Aorta (tissue), 5 donors: ENCODE measurements around the gene IL11RA. TPM values are rescaled to one million over a fixed set of nuclear protein-coding genes. Genes with fewer than 3 reads are reported as not detected.

Experiments used
- ATAC-seq: fragments of 200-7000 bp; cut with Tn5 transposase; one replicate; pipeline ENCODE4 v1.9.1; 2022; ENCODE audit warnings: moderate library complexity; ENCODE audit not compliant: low FRiP score
- DNase-seq, 2 donors: peaks; one replicate each; pipeline ENCODE4 v3.0.0-alpha.2; 2020
- H3K27ac ChIP-seq, 2 donors: one replicate each; pipeline ENCODE4 v1.5.1; 2013; ENCODE audit warnings: low read length in 2 of 2, mild to moderate bottlenecking in 2 of 2, moderate library complexity in 2 of 2, control low read depth in 1 of 2, inconsistent platforms in 1 of 2, low read depth in 1 of 2
- H3K27me3 ChIP-seq, 2 donors: one replicate each; pipeline ENCODE4 v1.6.1; 2013; ENCODE audit warnings: control low read depth in 1 of 2, low read length in 1 of 2, mild to moderate bottlenecking in 1 of 2, moderate library complexity in 1 of 2; ENCODE audit not compliant: insufficient read depth in 2 of 2, control insufficient read depth in 1 of 2
- H3K36me3 ChIP-seq, 2 donors: one replicate each; pipeline ENCODE4 v1.6.1; 2013; ENCODE audit warnings: control low read depth in 1 of 2, low read length in 1 of 2, mild to moderate bottlenecking in 1 of 2; ENCODE audit not compliant: insufficient read depth in 2 of 2, control insufficient read depth in 1 of 2
- H3K4me1 ChIP-seq, 2 donors: one replicate each; pipeline ENCODE4 v1.6.1; 2013; ENCODE audit warnings: low read length in 2 of 2, control low read depth in 1 of 2, mild to moderate bottlenecking in 1 of 2, moderate library complexity in 1 of 2; ENCODE audit not compliant: insufficient read depth in 2 of 2, control insufficient read depth in 1 of 2
- H3K4me3 ChIP-seq, 2 donors: one replicate each; pipeline ENCODE4 v1.5.1; 2013; ENCODE audit warnings: low read length in 2 of 2, control low read depth in 1 of 2, mild to moderate bottlenecking in 1 of 2
- H3K9me3 ChIP-seq: one replicate; pipeline ENCODE4 v1.6.1; 2013; ENCODE audit warnings: mild to moderate bottlenecking, low read length; ENCODE audit not compliant: control insufficient read depth
- WGBS, 2 donors: extraction: QIAGEN DNeasy Blood & Tissue Kit; methylation state at CpG; one replicate each; pipeline ENCODE4 v1.1.7; 2013; 5-methylcytosine and 5-hydroxymethylcytosine counted together
- intact Hi-C, 2 donors: fragments of 100-400 bp; cut with DNase I; formaldehyde crosslinking; loops; one replicate each; pipeline versions ENCODE4 v1.14.2 to v1.15.0; 2022
- polyA plus RNA-seq, 2 donors: library from polyadenylated mRNA; stranded (reverse); fragments of 200-250 nt; gene quantifications; one replicate each; pipeline ENCODE4 v1.2.3, GENCODE V29; 2013
- total RNA-seq, 2 donors: library from RNA; stranded (reverse); fragmentation: NEBNext Ultra II Directional; extraction: Animal tissue kit (Norgen Biotek cat#: 25700); gene quantifications; one replicate each; pipeline ENCODE4 v1.2.1, GENCODE V29; 2021
- donor health status: healthy with polysubstance abuse.
- donor health status: Bipolar disorder and iron deficiency.
- donor health status: DM: no; HTN: no; CAD: no.
- donor health status: DM: no; HTN: no; CAD: no.
- donor health status: DM: yes; HTN: yes; CAD: no.

The IL11RA gene
- total and polyA plus RNA-seq, 4 donors = 28.2 to 93.4 (median 50.0) TPM

DNA sequence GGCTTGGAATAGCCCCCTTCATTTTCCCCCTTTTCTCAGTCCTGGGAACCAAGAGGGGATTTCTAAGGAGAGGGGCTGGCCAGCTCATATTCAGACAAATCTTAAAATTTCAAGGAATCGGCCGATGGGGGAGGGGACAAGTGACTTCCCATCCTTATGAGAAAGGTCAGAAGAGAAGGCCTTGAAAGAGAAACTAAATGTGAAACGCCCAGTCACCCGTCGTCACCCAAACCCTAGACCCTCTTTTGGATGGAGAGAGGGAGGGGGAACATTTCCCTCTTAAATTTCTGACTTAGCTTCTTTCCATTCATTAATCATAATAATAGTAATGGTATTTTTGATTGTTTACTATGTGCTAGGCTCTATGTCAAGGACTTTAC lies 39.9 kb downstream of the IL11RA start:
- H3K36me3 ChIP-seq = no peaks in the 10 kb centered on the region
- no peaks in the 10 kb centered on the region for H3K4me1 ChIP-seq
- no peak overlapping the region for H3K27ac ChIP-seq
- ATAC-seq = no peak
- WGBS, 2 donors = 90 to 92% methylated on average over 5 of the region's 5 CpGs
- DNase-seq = no peak
- no peaks in the 10 kb centered on the region for H3K9me3 ChIP-seq
- no peak overlapping the region for H3K4me3 ChIP-seq
- intact Hi-C loops = no loop called here
- no peaks in the 10 kb centered on the region for H3K27me3 ChIP-seq

DNA sequence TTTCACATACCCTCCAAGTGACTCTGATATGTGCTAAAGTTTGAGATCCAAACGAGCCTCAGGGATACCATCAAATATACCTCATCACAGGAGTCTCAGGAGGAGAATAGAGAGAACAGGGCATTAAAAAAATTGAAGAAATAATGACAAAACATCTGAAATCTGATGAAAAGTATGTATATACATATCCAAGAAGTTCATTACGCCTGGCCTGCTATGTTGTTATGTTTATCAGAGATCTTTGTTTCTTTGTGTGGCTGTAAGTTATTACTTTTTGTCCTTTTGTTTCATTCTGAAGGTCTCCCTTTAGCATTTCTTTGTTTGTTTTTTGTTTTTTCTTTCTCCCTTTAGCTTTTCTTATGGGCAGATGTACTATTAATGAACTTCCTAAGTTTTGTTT lies 41.6 kb downstream of the IL11RA start:
- 83 to 88% methylated on average over 2 of the region's 2 CpGs for WGBS, 2 donors
- intact Hi-C loops = no loop called here
- no peaks in the 10 kb centered on the region for H3K4me1 ChIP-seq

DNA sequence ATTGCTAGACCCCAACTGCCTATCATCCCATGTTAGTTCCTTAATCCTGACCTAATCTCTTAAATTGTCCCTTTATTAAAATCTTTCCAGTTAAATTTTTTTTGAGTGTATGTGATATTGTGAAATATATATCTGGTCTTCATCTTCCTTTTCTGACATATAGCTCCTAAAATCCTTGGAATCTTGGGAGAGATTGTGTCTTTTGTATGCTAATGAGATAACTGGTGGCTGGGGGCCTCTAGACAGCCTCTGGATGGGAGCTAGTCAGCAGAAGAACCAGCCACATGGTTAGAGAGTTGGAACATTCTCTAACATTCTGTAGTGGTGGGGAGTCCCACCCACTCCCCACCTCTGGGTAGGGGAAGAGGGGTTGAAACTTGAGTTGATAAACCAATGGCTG lies 42.8 kb downstream of the IL11RA start:
- H3K27ac ChIP-seq = no peak overlapping the region
- no peaks in the 10 kb centered on the region for H3K9me3 ChIP-seq
- H3K4me3 ChIP-seq = no peak overlapping the region
- H3K27me3 ChIP-seq = no peaks in the 10 kb centered on the region
- ATAC-seq (no peak), DNase-seq (no peak)
- intact Hi-C loops = no loop called here
- H3K36me3 ChIP-seq = no peaks in the 10 kb centered on the region
- H3K4me1 ChIP-seq = no peaks in the 10 kb centered on the region

More for the DNA sequence above, 41.6 kb downstream of the IL11RA start:
- Histone ChIP-seq H3K27me3 (no peaks in the 10 kb centered on the region), H3K9me3 (no peaks in the 10 kb centered on the region), H3K4me3 (no peak overlapping the region), H3K36me3 (no peaks in the 10 kb centered on the region), H3K27ac (no peak overlapping the region)
- ATAC-seq (no peak), DNase-seq (no peak)

DNA sequence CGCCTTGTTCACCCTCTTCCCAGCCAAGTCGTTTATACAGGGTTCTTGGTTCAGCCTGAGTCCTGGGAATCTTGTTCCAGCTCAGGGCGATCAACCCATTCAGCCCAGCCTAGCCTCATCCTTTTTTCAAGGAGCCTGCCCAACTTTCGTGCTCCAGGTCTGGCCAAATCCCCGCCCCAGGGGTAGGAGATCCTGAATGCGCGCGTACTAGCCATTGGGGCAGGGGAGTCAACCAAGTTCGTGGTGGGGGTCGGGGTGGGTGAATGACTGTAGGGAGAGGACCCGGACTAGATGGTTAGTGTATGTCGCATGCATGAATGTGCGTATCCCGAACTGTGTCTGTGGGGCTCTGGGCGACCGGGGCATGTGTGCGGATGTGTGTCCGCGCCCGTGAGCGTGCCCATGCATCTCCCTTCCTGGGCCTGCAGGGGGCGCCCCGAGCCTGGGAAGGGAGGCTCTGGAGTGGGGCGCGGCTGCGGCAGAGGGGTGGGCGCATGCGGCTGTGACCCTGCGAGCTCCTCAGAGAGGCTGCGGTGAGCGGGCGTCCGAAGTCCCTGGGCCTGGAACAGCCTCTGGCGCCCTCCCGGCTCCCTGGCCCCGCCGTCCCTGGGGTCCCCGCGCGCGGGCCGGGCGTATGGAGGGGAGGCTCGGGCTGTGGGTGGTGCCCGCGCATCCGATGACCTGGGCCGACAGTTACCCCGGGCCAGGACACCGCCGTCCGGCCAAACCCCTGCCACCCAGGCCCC lies 49.2 kb downstream of the IL11RA start:
- ATAC-seq = peak; percentile 94
- Histone ChIP-seq H3K4me1 (no peaks in the 10 kb centered on the region), H3K27ac (peak overlapping the region; percentile 52 to 68), H3K27me3 (no peaks in the 10 kb centered on the region), H3K4me3 (peak overlapping the region; percentile 61 to 92), H3K9me3 (no peaks in the 10 kb centered on the region), H3K36me3 (no peaks in the 10 kb centered on the region)
- intact Hi-C loops = loop anchor here in 1 of 2 donors (2.0 to 5.0 kb wide), 3 partner anchors 34 to 64 kb away; partner anchors contain the start of genes IL11RA and SIGMAR1
- DNase-seq = peak; percentile 82 to 94
- 6 to 10% methylated on average over 39 to 52 of the region's 52 CpGs for WGBS, 2 donors

DNA sequence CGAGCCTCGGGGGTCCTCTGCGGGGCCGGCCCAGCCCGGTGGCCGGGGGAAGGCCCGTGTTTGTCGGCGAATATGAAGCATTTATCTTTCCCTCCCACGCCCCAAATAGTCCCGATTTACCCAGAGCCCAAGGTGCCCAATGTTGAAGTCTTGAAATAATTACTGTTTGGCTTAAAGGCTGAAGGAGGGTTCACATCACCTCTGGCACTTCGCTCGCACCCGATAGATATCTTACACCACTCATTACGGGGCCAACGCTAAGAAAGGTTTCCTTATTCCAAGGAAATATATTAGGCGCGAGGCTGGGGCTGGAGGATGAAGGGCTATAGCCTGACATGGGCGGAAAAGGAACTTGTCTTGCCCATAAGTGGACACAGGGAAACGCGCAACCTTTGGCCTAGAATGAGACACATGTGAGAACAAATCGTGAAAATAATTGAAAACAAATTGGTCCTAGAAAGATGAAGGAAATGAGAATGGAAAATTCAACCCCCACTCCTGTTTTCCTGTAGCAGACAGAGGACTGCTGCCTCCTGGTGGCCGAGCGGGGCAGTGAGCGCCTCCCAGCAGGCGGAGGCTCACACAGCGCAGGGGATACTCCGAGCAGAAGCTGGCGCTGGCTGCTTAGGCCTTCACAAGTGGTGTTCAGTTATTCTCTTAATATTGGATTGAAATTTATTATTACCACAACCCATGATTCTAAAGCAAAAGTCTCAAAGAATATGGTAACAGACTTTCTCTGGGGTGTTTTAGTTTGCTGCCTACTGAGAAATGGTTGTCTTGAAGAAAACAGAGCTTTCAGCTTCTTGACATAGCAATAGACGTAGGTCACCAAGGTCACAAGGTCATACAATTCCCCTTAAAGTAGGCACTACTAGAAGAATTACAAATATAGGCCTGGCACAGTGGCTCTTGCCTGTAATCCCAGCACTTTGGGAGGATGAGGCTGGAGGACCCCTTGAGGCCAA lies 50.1 kb downstream of the IL11RA start:
- DNase-seq = peak; percentile 90 to 97
- intact Hi-C loops = loop anchor here in 1 of 2 donors (2.0 to 5.0 kb wide), 3 partner anchors 35 to 65 kb away; partner anchors contain the start of genes IL11RA and SIGMAR1
- H3K36me3 ChIP-seq = no peaks in the 10 kb centered on the region
- H3K4me1 ChIP-seq = no peaks in the 10 kb centered on the region
- H3K27me3 ChIP-seq = no peaks in the 10 kb centered on the region
- H3K4me3 ChIP-seq = peak overlapping the region; percentile 61 to 92
- WGBS, 2 donors = 2% methylated on average over 30 of the region's 30 CpGs
- H3K27ac ChIP-seq = peak overlapping the region; percentile 52 to 68
- no peaks in the 10 kb centered on the region for H3K9me3 ChIP-seq
- ATAC-seq = peak; percentile 96

DNA sequence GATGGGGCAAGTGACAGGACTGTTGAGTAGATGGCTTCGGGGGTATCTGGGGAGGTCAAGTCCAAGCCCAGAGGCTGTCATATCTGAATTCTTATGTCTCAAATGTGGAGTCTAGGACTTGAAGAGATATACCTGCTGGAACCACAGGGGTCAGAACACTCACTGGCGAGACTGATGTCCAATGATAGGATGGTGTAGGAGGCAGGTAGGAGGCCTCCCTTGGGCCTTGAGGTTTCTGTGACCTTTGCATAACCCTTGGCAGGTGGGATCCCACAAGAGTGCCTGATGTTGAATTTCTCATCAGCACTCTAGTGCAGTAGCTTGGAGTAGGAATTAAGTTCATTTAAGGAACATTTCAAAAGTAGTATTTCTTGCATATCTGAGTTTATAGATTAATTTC lies 55.1 kb downstream of the IL11RA start:
- 94 to 98% methylated on average over 2 of the region's 2 CpGs for WGBS, 2 donors
- intact Hi-C loops = no loop called here
- no peak for DNase-seq

DNA sequence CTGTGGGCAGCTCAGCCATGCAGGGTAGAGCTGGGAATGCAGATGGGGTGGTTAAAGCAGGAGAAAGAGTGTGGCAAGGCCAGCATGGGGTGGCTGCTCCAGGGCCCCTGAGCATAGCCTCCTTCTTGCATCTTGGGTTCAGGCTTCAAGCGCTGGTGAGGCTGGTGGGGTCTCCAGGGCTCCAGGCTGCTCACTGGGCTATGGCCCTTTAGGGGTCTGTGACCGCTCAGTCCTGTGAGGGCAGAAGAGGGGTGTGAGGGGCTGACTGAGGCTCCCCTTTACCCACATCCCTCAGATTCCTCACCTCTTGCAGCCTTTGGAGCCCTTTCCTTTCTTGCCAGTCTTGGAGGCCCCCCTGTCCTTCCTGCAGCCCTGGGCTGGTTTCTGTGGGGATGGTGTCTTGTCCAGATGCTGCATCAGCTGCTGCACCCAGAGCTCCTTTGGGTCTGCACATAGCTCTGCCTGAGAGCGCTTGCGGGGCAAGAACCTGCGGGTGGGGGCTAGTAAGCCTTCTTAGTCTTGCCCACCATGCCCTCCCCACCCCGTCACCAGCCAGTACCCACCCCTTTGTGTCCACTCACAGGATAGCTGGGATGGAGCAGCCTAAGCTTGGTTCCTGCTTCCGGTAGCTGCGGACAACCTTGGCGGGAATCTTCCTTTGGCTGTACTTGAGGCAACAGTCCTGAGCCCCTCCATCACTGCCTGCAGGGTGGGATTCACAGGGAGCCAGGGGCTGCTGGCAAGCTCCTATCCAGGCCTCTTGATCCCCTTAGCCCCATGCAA lies 57.4 kb downstream of the IL11RA start:
- H3K9me3 ChIP-seq = no peaks in the 10 kb centered on the region
- WGBS, 2 donors = 99% methylated on average over 9 of the region's 9 CpGs
- ATAC-seq (peak; percentile 34), DNase-seq (no peak)
- intact Hi-C loops = no loop called here
- H3K4me1 ChIP-seq = no peaks in the 10 kb centered on the region
- H3K27me3 ChIP-seq = no peaks in the 10 kb centered on the region
- no peak overlapping the region for H3K27ac ChIP-seq
- H3K4me3 ChIP-seq = no peak overlapping the region
- H3K36me3 ChIP-seq = no peaks in the 10 kb centered on the region

More for the DNA sequence above, 55.1 kb downstream of the IL11RA start:
- Histone ChIP-seq H3K27ac (no peak overlapping the region), H3K9me3 (no peaks in the 10 kb centered on the region), H3K4me3 (no peak overlapping the region), H3K36me3 (no peaks in the 10 kb centered on the region), H3K4me1 (no peaks in the 10 kb centered on the region), H3K27me3 (no peaks in the 10 kb centered on the region)
- no peak for ATAC-seq

DNA sequence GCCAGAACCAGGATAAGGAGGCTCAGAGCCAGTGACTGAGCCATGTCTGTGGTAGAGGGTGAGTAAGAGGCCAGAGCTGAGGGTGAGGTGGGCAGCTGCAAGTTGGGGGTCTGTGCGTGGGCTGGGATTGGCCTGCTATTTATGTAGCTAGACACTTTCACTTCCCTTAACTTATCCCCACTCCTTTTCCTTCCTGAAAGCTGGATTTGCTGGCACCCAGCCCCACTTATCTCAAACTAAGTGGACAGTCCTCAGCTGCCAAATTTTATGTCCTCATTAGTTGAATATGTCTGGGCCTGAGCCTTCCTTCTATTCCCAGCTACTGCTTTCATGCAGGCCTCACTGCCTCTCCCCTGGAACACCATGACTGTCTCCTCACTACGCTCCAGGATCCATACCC lies 58.0 kb downstream of the IL11RA start, which contains the start of gene CCL21:
Gene CCL21, minus strand, starts transcription at position 114 of the 400 bp plus-strand sequence. Its CDS starts 70 bp downstream, at position 44.
- 31 to 35% methylated on average over 2 of the region's 2 CpGs for WGBS, 2 donors
- ATAC-seq (peak; percentile 59), DNase-seq (peak in 1 of 2 donors; percentile 70)
- Histone ChIP-seq H3K4me1 (no peaks in the 10 kb centered on the region), H3K27ac (no peak within 1 kb of the TSS), H3K4me3 (no peak within 1 kb of the TSS), H3K27me3 (no peaks in the 10 kb centered on the region), H3K9me3 (no peaks in the 10 kb centered on the region), H3K36me3 (no peaks in the 10 kb centered on the region)
- intact Hi-C loops = no loop called here
